Measurements from ENCODE around the gene PLK4. TPM values are rescaled to one million over a fixed set of nuclear protein-coding genes. Genes with fewer than 3 reads are reported as not detected.

PLK4 gene
- polyA plus RNA-seq (2011; rRNA removed) (28.5 and 34.2 TPM in 2 replicates), polyA plus RNA-seq (2017; fragmentation: RNase III; extraction: RNeasy Plus Mini Kit Qiagen cat#74134 plus additional on column Dnase treatment) (15.6 to 18.4 TPM (median 17.8 TPM) in 3 replicates), polyA minus RNA-seq (2011; rRNA and poly(A)+ RNA removed) (8.3 and 9.9 TPM in 2 replicates)
- polyA plus RNA-seq (2012; cell fraction: cytosol; rRNA removed), result 11.9 and 12.1 TPM in 2 replicates
- 19.6 and 27.5 TPM in 2 replicates for polyA plus RNA-seq (2012; cell fraction: nucleus; rRNA removed)

GRCh38 chr4:127880763-127881562 lies at the start of gene PLK4:
TSS of gene PLK4 (plus strand) at chr4:127880893. CDS start at chr4:127881135, 242 bp downstream.
- Histone ChIP-seq H3K4me1 (peaks cover 10% of the 10 kb centered on the region), H3K27ac (peak within 1 kb of the TSS; percentile 91 to 95), H3K4me2 (peak within 1 kb of the TSS; percentile 90), H3K4me3 (peak within 1 kb of the TSS; percentile 80), H3K9me3 (no peaks in the 10 kb centered on the region)
- CTCF ChIA-PET, result interaction anchor here (0.7 to 2.3 kb wide), 3 partner anchors 10 to 176 kb away, joined by 3 to 6 read pairs (median 4); partner anchors contain the start of genes ABHD18 and MFSD8
- 1% methylated on average over 17 of the region's 70 CpGs for WGBS (ENCODE audit: missing lambda C conversion rate)
- POLR2A ChIA-PET, result interaction anchor here (0.8 to 2.0 kb wide), 4 partner anchors 11 to 180 kb away, joined by 3 to 21 read pairs (median 8); partner anchors contain the start of genes ABHD18, HSPA4L, LARP1B and MFSD8
- no peak for FAIRE-seq
- peak; percentile 81 to 95 for DNase-seq (ENCODE audit: low read depth in 1 of 2, low spot score in 1 of 2)
- peak; percentile 91 to 93 for ATAC-seq
- no peak for TF ChIP-seq NPAS2 (CRISPR knock-in tag; IDR thresholded peaks at IDR 0.05; ENCODE audit: borderline replicate concordance)
- no peak for TF ChIP-seq BHLHE40 (IDR thresholded peaks at IDR 0.05; ENCODE audit: low read depth, low read length)
- TF ChIP-seq ZFP36 (IDR thresholded peaks at IDR 0.05; ENCODE audit: borderline replicate concordance, partially characterized antibody), result no peak
- TF ChIP-seq MAX (IDR thresholded peaks at IDR 0.05), result peak; percentile 60; the same call in 1 of the 2 replicates
- no peak for TF ChIP-seq EHMT2 (IDR thresholded peaks at IDR 0.05; ENCODE audit: low read depth)
- TF ChIP-seq NR3C1 (IDR thresholded peaks at IDR 0.05), result no peak
- TF ChIP-seq TP53 (CRISPR knock-in tag; IDR thresholded peaks at IDR 0.05), result no peak
- TF ChIP-seq PHF8 (IDR thresholded peaks at IDR 0.05; ENCODE audit: borderline replicate concordance, low read depth), result peak; percentile 62; the same call in 1 of the 2 replicates
- no peak for TF ChIP-seq ZNF302 (CRISPR knock-in tag; IDR thresholded peaks at IDR 0.05)
- TF ChIP-seq ELK1 (IDR thresholded peaks at IDR 0.05; ENCODE audit: low read depth, low read length), result no peak
- peak in 1 of 2 experiments; percentile 63; a peak in 4 of 5 replicates for TF ChIP-seq JUN (IDR thresholded peaks at IDR 0.05)
- TF ChIP-seq RAD21 (conservative IDR thresholded peaks at IDR 0.05 in 1 of 2, IDR thresholded peaks at IDR 0.05 in 1 of 2), result peak in 1 of 2 experiments; percentile 17; a peak in 1 of 5 replicates
- TF ChIP-seq ESRRA (IDR thresholded peaks at IDR 0.05; ENCODE audit: borderline replicate concordance, low read length), result no peak
- peak; percentile 82; the same call in 1 of the 2 replicates for TF ChIP-seq HDAC2 (IDR thresholded peaks at IDR 0.05)
- TF ChIP-seq RCOR1 (IDR thresholded peaks at IDR 0.05; ENCODE audit: low read depth, low read length), result no peak
- TF ChIP-seq CHD4 (IDR thresholded peaks at IDR 0.05; ENCODE audit: borderline replicate concordance), result no peak
- TF ChIP-seq BCL3 (IDR thresholded peaks at IDR 0.05), result peak; percentile 14; the same call in 1 of the 3 replicates
- no peak; the same call in 1 of the 2 replicates for TF ChIP-seq POLR2A (IDR thresholded peaks at IDR 0.05; ENCODE audit: low read length)
- TF ChIP-seq POLR2AphosphoS2 (conservative IDR thresholded peaks at IDR 0.05; ENCODE audit: low read length), result no peak
- TF ChIP-seq USF2 (IDR thresholded peaks at IDR 0.05), result no peak
- no peak for TF ChIP-seq JUNB (IDR thresholded peaks at IDR 0.05)
- TF ChIP-seq HEYL (CRISPR knock-in tag; IDR thresholded peaks at IDR 0.05), result no peak
- no peak for TF ChIP-seq HOXA7 (CRISPR knock-in tag; IDR thresholded peaks at IDR 0.05)
- no peak for TF ChIP-seq HOXB5 (CRISPR knock-in tag; IDR thresholded peaks at IDR 0.05)
- no peak for TF ChIP-seq REST (IDR thresholded peaks at IDR 0.05)
- no peak; the same call in 1 of the 2 replicates for TF ChIP-seq PBX3 (IDR thresholded peaks at IDR 0.05)
- TF ChIP-seq KDM1A (IDR thresholded peaks at IDR 0.05; ENCODE audit: low read depth), result no peak
- no peak for TF ChIP-seq EHF (CRISPR knock-in tag; IDR thresholded peaks at IDR 0.05)
- no peak for TF ChIP-seq GATA3 (IDR thresholded peaks at IDR 0.05; ENCODE audit: borderline replicate concordance)
- TF ChIP-seq SMC3 (IDR thresholded peaks at IDR 0.05), result no peak
- TF ChIP-seq CBX2 (IDR thresholded peaks at IDR 0.05; ENCODE audit: borderline replicate concordance, low read depth), result no peak
- TF ChIP-seq MAZ (IDR thresholded peaks at IDR 0.05; ENCODE audit: borderline replicate concordance, low read depth, low read length), result no peak

Data from A549 (cell line).